ENCODE results near the gene REST. TPM values are rescaled to one million over a fixed set of nuclear protein-coding genes. Genes with fewer than 3 reads are reported as not detected.

REST gene
- 24.1 TPM for total RNA-seq
- long read RNA-seq, full-length matches to known transcripts, result 9 of 25 reads
- long read RNA-seq, partial matches to known transcripts, result 1 of 25 reads
- long read RNA-seq, other reads (novel, unspliced or antisense), result 15 of 25 reads

- Histone ChIP-seq H3K4me3 (peak within 1 kb of the TSS; percentile 91), H3K9me3 (replicated peaks) (no peaks in the 10 kb centered on the region), H3K36me3 (no peaks in the 10 kb centered on the region), H3K4me1 (peaks cover 61% of the 10 kb centered on the region), H3K27ac (replicated peaks) (peak within 1 kb of the TSS; percentile 93), H3K27me3 (ENCODE audit: low read depth) (no peaks in the 10 kb centered on the region)
- intact Hi-C loops (cut with micrococcal nuclease), result no loop called here
- DNase-seq, result peak; percentile 74
- TF ChIP-seq CTCF (IDR thresholded peaks at IDR 0.05; ENCODE audit: borderline replicate concordance), result no peak
Measured at GRCh38 chr4:56907489-56908205, at the start of gene REST. TSS of gene REST (plus strand) at chr4:56907900. CDS start at chr4:56910639, 2,739 bp downstream.

GRCh38 chr4:56859841-56860240, 47.9 kb upstream of the REST start:
- TF ChIP-seq CTCF (IDR thresholded peaks at IDR 0.05; ENCODE audit: borderline replicate concordance), result no peak
- H3K9me3 ChIP-seq (replicated peaks), result no peaks in the 10 kb centered on the region
- peaks cover 3% of the 10 kb centered on the region for H3K27me3 ChIP-seq (ENCODE audit: low read depth)
- intact Hi-C loops (cut with micrococcal nuclease), result no loop called here
- DNase-seq, result no peak
- no peak overlapping the region for H3K27ac ChIP-seq (replicated peaks)
- H3K36me3 ChIP-seq, result no peaks in the 10 kb centered on the region
- H3K4me3 ChIP-seq, result no peak overlapping the region
- H3K4me1 ChIP-seq, result no peaks in the 10 kb centered on the region

- TF ChIP-seq CTCF (IDR thresholded peaks at IDR 0.05; ENCODE audit: borderline replicate concordance), result no peak
Measured at GRCh38 chr4:56860781-56861180, 46.9 kb upstream of the REST start.

GRCh38 chr4:56861360-56861759, 46.3 kb upstream of the REST start:
- DNase-seq, result no peak
- Histone ChIP-seq H3K9me3 (replicated peaks) (no peaks in the 10 kb centered on the region), H3K4me1 (no peaks in the 10 kb centered on the region), H3K27ac (replicated peaks) (no peak overlapping the region), H3K27me3 (ENCODE audit: low read depth) (peaks cover 3% of the 10 kb centered on the region), H3K36me3 (no peaks in the 10 kb centered on the region), H3K4me3 (no peak overlapping the region)
- intact Hi-C loops (cut with micrococcal nuclease), result no loop called here
- no peak for TF ChIP-seq CTCF (IDR thresholded peaks at IDR 0.05; ENCODE audit: borderline replicate concordance)

More at GRCh38 chr4:56860781-56861180, 46.9 kb upstream of the REST start:
- no peaks in the 10 kb centered on the region for H3K9me3 ChIP-seq (replicated peaks)
- H3K27ac ChIP-seq (replicated peaks), result no peak overlapping the region
- no peak for DNase-seq
- H3K4me1 ChIP-seq, result no peaks in the 10 kb centered on the region
- no peak overlapping the region for H3K4me3 ChIP-seq
- H3K36me3 ChIP-seq, result no peaks in the 10 kb centered on the region
- intact Hi-C loops (cut with micrococcal nuclease), result no loop called here
- peaks cover 3% of the 10 kb centered on the region for H3K27me3 ChIP-seq (ENCODE audit: low read depth)

- no peaks in the 10 kb centered on the region for H3K9me3 ChIP-seq (replicated peaks)
- H3K27me3 ChIP-seq (ENCODE audit: low read depth), result no peaks in the 10 kb centered on the region
- no peak for TF ChIP-seq CTCF (IDR thresholded peaks at IDR 0.05; ENCODE audit: borderline replicate concordance)
- intact Hi-C loops (cut with micrococcal nuclease), result no loop called here
- no peaks in the 10 kb centered on the region for H3K36me3 ChIP-seq
- H3K4me1 ChIP-seq, result no peaks in the 10 kb centered on the region
- H3K4me3 ChIP-seq, result no peak overlapping the region
- no peak overlapping the region for H3K27ac ChIP-seq (replicated peaks)
- no peak for DNase-seq
Measured at GRCh38 chr4:56863441-56864139, 44.1 kb upstream of the REST start.

Data from left ventricle myocardium inferior (tissue), 1 donor.